Measurements from ENCODE around the gene C16orf86. TPM values are rescaled to one million over a fixed set of nuclear protein-coding genes. Genes with fewer than 3 reads are reported as not detected.

Gene C16orf86
- total and polyA plus RNA-seq, 2 of the 8 experiments (the other 6 are each of a cell fraction or from before 2014, with no cell fraction given): 1.4 to 2.3 TPM

DNA sequence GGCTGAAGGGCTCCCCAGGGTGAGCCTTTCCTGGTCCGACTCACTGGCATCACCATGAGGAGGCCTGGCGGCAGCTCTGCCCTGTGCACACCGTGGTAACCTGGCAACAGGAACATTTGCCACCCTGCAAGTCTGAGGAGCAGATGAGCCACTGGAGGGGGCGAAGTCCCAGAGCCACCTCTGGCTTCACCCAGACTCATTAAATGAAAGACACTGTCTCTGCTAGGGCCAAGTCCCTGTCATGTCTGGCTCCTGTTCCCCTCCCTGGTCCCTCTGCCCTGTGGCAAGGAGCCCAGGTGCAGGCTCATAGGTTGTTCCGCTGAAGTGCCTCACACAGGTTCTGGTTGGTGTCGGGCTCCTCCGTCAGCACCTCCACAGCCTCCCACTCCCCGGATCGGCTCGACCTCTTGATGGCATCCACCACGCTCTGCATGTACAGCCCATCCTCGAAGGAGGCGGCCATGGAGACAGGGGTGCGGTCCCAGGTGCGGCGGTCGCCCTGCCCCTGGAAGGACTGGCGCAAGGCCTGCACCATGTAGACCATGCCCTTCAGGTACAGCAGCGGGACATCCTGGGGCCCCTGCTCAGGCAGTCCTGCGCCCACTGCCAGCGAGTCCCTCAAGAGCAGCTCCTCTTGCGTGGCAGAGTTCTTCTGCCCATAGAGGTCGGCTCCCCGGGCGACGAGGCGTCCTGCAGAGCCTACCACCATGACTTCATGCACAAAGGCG lies 8.4 kb downstream of the C16orf86 start:
- no peak overlapping the region for H3K18ac ChIP-seq (ENCODE audit: extremely low read depth, low read length)
- H3K4me1 ChIP-seq (replicated peaks in 1 of 4; ENCODE audit: control insufficient read depth in 3 of 4, insufficient read depth in 4 of 4, low read length in 3 of 4): peaks cover 0 to 3% (median 0%) of the 10 kb centered on the region in 4 experiments; a peak in 1 of 7 replicates
- H2AFZ ChIP-seq (ENCODE audit: low read length): no peak overlapping the region
- H2BK12ac ChIP-seq (ENCODE audit: low read depth, low read length): no peak overlapping the region
- H3K9me3 ChIP-seq (ENCODE audit: insufficient read depth in 2 of 2, low read depth in 1 of 2, low read length in 1 of 2): no peaks in the 10 kb centered on the region
- H3K79me1 ChIP-seq (ENCODE audit: low read depth, low read length): no peaks in the 10 kb centered on the region; the same call in none of the 2 replicates
- H4K91ac ChIP-seq (replicated peaks; ENCODE audit: insufficient read length, low read length): no peak overlapping the region
- no peak overlapping the region for H4K5ac ChIP-seq (ENCODE audit: insufficient read length, low read depth, low read length)
- CTCF ChIA-PET (ENCODE audit: partially characterized antibody): interaction anchor here (0.6 to 5.5 kb wide), 9 partner anchors 9 to 541 kb away, joined by 3 to 46 read pairs (median 15); partner anchors contain the start of gene NUTF2
- no peak overlapping the region for H2BK15ac ChIP-seq (ENCODE audit: low read length)
- peaks cover 0 to 10% of the 10 kb centered on the region in 2 experiments for H4K20me1 ChIP-seq (replicated peaks in 1 of 2; ENCODE audit: control insufficient read depth in 1 of 2, insufficient read depth in 2 of 2, low read length in 2 of 2)
- H3K23me2 ChIP-seq (ENCODE audit: low read depth, low read length): no peaks in the 10 kb centered on the region
- no peaks in the 10 kb centered on the region for H3K27me3 ChIP-seq (replicated peaks in 1 of 4; ENCODE audit: control insufficient read depth in 3 of 4, extremely low read depth in 1 of 4, insufficient read depth in 3 of 4, low read length in 3 of 4)
- no peak overlapping the region for H3K9ac ChIP-seq (replicated peaks in 1 of 4; ENCODE audit: extremely low read depth in 1 of 4, low read depth in 3 of 4, low read length in 3 of 4)
- TF ChIP-seq, protein P1, sequence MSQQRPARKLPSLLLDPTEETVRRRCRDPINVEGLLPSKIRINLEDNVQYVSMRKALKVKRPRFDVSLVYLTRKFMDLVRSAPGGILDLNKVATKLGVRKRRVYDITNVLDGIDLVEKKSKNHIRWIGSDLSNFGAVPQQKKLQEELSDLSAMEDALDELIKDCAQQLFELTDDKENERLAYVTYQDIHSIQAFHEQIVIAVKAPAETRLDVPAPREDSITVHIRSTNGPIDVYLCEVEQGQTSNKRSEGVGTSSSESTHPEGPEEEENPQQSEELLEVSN (IDR thresholded peaks at IDR 0.05): no peak
- TF ChIP-seq SIX5 (IDR thresholded peaks at IDR 0.05; ENCODE audit: low read depth, low read length): no peak
- TF ChIP-seq, protein P2, sequence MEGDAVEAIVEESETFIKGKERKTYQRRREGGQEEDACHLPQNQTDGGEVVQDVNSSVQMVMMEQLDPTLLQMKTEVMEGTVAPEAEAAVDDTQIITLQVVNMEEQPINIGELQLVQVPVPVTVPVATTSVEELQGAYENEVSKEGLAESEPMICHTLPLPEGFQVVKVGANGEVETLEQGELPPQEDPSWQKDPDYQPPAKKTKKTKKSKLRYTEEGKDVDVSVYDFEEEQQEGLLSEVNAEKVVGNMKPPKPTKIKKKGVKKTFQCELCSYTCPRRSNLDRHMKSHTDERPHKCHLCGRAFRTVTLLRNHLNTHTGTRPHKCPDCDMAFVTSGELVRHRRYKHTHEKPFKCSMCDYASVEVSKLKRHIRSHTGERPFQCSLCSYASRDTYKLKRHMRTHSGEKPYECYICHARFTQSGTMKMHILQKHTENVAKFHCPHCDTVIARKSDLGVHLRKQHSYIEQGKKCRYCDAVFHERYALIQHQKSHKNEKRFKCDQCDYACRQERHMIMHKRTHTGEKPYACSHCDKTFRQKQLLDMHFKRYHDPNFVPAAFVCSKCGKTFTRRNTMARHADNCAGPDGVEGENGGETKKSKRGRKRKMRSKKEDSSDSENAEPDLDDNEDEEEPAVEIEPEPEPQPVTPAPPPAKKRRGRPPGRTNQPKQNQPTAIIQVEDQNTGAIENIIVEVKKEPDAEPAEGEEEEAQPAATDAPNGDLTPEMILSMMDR (IDR thresholded peaks at IDR 0.05; ENCODE audit: control extremely low read depth in 1 of 3, insufficient read depth in 1 of 3, low read depth in 1 of 3, low read length in 3 of 3): no peak
- no peak for TF ChIP-seq GABPA (IDR thresholded peaks at IDR 0.05; ENCODE audit: borderline replicate concordance, insufficient read depth, low read length)
- no peak for TF ChIP-seq GTF2F1 (IDR thresholded peaks at IDR 0.05; ENCODE audit: borderline replicate concordance, low read depth, low read length)
- H3K4me3 ChIP-seq (ENCODE audit: extremely low read depth in 1 of 4, insufficient read depth in 2 of 4, low read depth in 3 of 4, low read length in 4 of 4): no peak overlapping the region
- H2BK20ac ChIP-seq (ENCODE audit: low read length): no peak overlapping the region
- peak overlapping the region; percentile 0; the same call in 1 of the 2 replicates for H4K8ac ChIP-seq (ENCODE audit: extremely low read depth, insufficient read depth, low read length)
- H3K23ac ChIP-seq (ENCODE audit: insufficient read length): no peak overlapping the region
- no peak for DNase-seq (ENCODE audit: low read depth in 1 of 2, low spot score in 2 of 2)
- no peak overlapping the region for H2AK5ac ChIP-seq (ENCODE audit: low read depth, low read length)
- H3K14ac ChIP-seq (ENCODE audit: insufficient read length): no peak overlapping the region
- H2BK120ac ChIP-seq (replicated peaks; ENCODE audit: low read depth, low read length): no peak overlapping the region
- no peaks in the 10 kb centered on the region for H3K79me2 ChIP-seq (ENCODE audit: control insufficient read depth in 1 of 2, insufficient read depth in 2 of 2, low read length in 2 of 2)
- no peak overlapping the region for H3K56ac ChIP-seq (replicated peaks; ENCODE audit: insufficient read length, low read depth, low read length)
- no peak overlapping the region for H3K4ac ChIP-seq (replicated peaks; ENCODE audit: insufficient read length, low read depth, low read length)
- POLR2A ChIA-PET (ENCODE audit: partially characterized antibody): interaction anchor here (0.8 to 0.9 kb wide), 2 partner anchors 144 to 165 kb away, joined by 3 to 4 read pairs; no protein-coding TSS in a partner anchor
- 0 out of 8 replicates have a peak, but pooled peaks cover 0 to 3% (median 0%) of the 10 kb centered on the region in 4 experiments for H3K36me3 ChIP-seq (ENCODE audit: control insufficient read depth in 2 of 4, insufficient read depth in 4 of 4, low read length in 3 of 4)
- H3K27ac ChIP-seq (ENCODE audit: low read depth, low read length): no peak overlapping the region
- H2BK5ac ChIP-seq (ENCODE audit: low read depth, low read length): peak overlapping the region; percentile 24; the same call in 1 of the 2 replicates
- no peak for FAIRE-seq
- WGBS, 2 experiments (ENCODE audit: extremely low coverage in 1 of 2, insufficient coverage in 1 of 2, insufficient read length in 1 of 2, insufficient replicate concordance in 2 of 2, low coverage in 1 of 2, low lambda C conversion rate in 2 of 2, missing lambda C conversion rate in 1 of 2): 96% methylated on average over 28 of the region's 28 CpGs; no CpG with 5 or more reads in 1 of the 2 experiments
- H3K4me2 ChIP-seq (ENCODE audit: insufficient read depth in 1 of 2, low read depth in 2 of 2, low read length in 2 of 2): no peak overlapping the region

Data from H1 (cell line).